Colonic mucosa (tissue), 4 donors: ENCODE results near the gene MRPS10. TPM values are rescaled to one million over a fixed set of nuclear protein-coding genes. Genes with fewer than 3 reads are reported as not detected.
"Not testable (repeated sequence)": the region's sequence is repeated elsewhere in the genome, so short reads cannot be mapped to it uniquely, and the experiment has no call there.

Experiments used
- DNase-seq: peaks from one replicate; pipeline ENCODE4 v3.0.0-alpha.2; 2020
- H3K27ac ChIP-seq: fragments of 200-600 bp; one replicate; pipeline ENCODE4 v1.8.0; 2021
- H3K27me3 ChIP-seq: fragments of 200-600 bp; one replicate; pipeline ENCODE4 v1.8.0; 2021
- H3K36me3 ChIP-seq: fragments of 200-600 bp; one replicate; pipeline ENCODE4 v1.8.0; 2021
- H3K4me1 ChIP-seq: fragments of 200-600 bp; one replicate; pipeline ENCODE4 v1.8.0; 2021; ENCODE audit warnings: mild to moderate bottlenecking
- H3K4me3 ChIP-seq: fragments of 200-600 bp; one replicate; pipeline ENCODE4 v1.8.0; 2021
- H3K9ac ChIP-seq, 2 donors: one replicate each; pipeline ENCODE4 v1.7.0; 2013; ENCODE audit warnings: control low read depth in 2 of 2, low read depth in 2 of 2, low read length in 2 of 2
- H3K9me3 ChIP-seq: fragments of 200-600 bp; one replicate; pipeline ENCODE4 v1.8.0; 2021
- intact Hi-C: fragments of 100-400 bp; cut with DNase I; formaldehyde crosslinking; loops from one replicate; pipeline ENCODE4 v1.14.1; 2022
- total RNA-seq, 2 donors: library from RNA; stranded (reverse); fragmentation: NEBNext Ultra II Directional in 1 of 2; extraction: Animal tissue kit (Norgen Biotek cat#: 25700) in 1 of 2; gene quantifications; one replicate each; pipeline ENCODE4 v1.2.1, GENCODE V29; 2021
- TF ChIP-seq, protein P1 (sequence below): fragments of 200-600 bp; IDR thresholded peaks from one replicate; pipeline ENCODE4 v1.8.0; 2022; ENCODE audit warnings: antibody characterized with exemption, mild to moderate bottlenecking
- donor health status: healthy.
- donor health status: DM: no; HTN: no; CAD: no.
- donor health status: DM: no; HTN: no; CAD: no.

The MRPS10 gene
- total RNA-seq, 2 donors from 2014 or later: 32.5 to 33.0 TPM

DNA sequence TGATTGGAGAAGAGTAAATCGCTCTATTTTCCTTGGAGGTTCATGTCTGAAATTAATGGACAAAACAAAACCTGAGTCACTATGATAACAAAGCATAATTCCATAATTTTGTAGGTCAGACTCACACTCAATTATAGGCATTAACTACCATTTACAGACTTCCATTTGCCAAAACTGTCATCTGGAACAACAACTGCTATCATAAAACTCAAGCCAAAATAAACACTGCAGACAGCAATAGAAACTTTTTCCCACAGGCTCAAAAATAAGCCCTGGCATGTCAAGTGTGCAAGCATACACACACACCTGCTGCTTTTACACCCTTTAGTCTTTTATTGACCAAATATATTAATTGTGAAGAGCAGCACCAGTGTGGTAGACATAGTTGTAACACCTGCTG, 7.1 kb downstream of the MRPS10 start:
- intact Hi-C loops: no loop called here
- no peaks in the 10 kb centered on the region for H3K4me1 ChIP-seq
- TF ChIP-seq, protein P1, sequence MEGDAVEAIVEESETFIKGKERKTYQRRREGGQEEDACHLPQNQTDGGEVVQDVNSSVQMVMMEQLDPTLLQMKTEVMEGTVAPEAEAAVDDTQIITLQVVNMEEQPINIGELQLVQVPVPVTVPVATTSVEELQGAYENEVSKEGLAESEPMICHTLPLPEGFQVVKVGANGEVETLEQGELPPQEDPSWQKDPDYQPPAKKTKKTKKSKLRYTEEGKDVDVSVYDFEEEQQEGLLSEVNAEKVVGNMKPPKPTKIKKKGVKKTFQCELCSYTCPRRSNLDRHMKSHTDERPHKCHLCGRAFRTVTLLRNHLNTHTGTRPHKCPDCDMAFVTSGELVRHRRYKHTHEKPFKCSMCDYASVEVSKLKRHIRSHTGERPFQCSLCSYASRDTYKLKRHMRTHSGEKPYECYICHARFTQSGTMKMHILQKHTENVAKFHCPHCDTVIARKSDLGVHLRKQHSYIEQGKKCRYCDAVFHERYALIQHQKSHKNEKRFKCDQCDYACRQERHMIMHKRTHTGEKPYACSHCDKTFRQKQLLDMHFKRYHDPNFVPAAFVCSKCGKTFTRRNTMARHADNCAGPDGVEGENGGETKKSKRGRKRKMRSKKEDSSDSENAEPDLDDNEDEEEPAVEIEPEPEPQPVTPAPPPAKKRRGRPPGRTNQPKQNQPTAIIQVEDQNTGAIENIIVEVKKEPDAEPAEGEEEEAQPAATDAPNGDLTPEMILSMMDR: no peak

DNA sequence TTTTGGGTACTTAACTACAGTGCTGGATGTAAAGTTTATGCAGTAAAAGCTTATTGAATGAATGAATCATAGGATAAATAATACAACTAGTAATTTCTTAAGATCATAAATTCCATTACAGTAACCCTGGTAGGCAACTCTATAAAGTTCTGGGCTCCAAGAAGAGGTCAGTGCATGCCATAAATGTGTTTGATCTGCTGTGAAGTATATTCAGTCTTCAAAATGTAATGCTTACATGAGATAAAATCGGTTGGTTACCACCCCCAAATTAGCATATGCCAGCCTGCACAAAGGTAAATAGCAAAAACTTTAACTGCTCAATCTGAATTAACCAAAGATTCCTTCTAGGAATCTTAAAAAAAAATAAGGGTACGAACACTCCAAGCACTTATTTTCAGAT, 10.1 kb downstream of the MRPS10 start:
- H3K36me3 ChIP-seq: peaks cover 21% of the 10 kb centered on the region
- DNase-seq, intact Hi-C loops, H3K9me3 ChIP-seq, H3K27me3 ChIP-seq, H3K4me1 ChIP-seq, H3K27ac ChIP-seq, H3K9ac ChIP-seq, H3K4me3 ChIP-seq: not testable (repeated sequence)

More for the DNA sequence above, 7.1 kb downstream of the MRPS10 start:
- DNase-seq: no peak
- Histone ChIP-seq H3K9me3 (no peaks in the 10 kb centered on the region), H3K27ac (no peak overlapping the region), H3K9ac (no peak overlapping the region), H3K27me3 (no peaks in the 10 kb centered on the region), H3K4me3 (no peak overlapping the region), H3K36me3 (peaks cover 21% of the 10 kb centered on the region)

DNA sequence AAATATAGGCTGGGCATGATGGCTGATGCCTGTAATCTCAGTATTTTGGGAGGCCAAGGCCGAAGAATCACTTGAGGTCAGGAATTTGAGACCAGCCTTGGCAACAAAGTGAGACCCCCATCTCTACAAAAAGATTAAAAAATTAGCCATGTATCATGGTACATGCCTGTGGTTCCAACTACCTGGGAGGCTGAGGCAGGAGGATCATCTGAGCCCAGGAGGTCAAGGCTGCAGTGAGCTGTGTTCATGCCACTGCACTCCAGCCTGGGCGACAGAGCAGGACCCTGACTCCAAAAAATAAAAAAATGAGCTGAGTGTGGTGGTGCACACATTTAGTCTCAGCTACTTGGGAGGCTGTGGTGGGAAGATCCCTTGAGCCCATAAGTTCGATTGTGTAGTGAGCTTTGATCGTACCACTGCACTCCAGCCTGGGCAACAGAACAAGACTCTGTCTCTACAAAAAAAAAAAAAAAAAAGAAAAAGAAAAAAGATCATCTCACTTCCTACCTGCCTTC, 12.8 kb downstream of the MRPS10 start:
- no peak for DNase-seq
- Histone ChIP-seq H3K4me1 (no peaks in the 10 kb centered on the region), H3K27me3 (no peaks in the 10 kb centered on the region), H3K27ac (no peak overlapping the region), H3K4me3 (no peak overlapping the region), H3K9me3 (no peaks in the 10 kb centered on the region), H3K9ac (no peak overlapping the region), H3K36me3 (peaks cover 13% of the 10 kb centered on the region)
- TF ChIP-seq, protein P1: no peak
- intact Hi-C loops: no loop called here

DNA sequence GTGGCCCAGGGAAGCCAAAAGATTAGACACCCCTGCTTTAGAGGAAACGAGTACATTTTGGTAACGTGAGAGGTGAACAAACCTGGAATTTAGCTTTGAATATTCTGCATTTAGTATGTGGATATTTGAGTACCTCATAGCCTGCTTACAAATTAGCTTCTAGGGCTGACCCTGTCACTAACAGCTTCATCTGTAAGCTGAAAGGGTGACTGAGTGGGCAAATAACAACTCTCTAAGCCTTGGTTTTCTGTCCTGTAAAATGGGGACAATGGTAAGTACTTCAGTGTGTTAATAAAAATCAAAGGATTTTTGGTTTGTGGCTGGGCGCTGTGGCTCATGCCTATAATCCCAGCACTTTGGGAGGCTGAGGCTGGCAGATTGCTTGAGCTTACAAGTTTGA, 14.5 kb downstream of the MRPS10 start:
- DNase-seq: no peak

DNA sequence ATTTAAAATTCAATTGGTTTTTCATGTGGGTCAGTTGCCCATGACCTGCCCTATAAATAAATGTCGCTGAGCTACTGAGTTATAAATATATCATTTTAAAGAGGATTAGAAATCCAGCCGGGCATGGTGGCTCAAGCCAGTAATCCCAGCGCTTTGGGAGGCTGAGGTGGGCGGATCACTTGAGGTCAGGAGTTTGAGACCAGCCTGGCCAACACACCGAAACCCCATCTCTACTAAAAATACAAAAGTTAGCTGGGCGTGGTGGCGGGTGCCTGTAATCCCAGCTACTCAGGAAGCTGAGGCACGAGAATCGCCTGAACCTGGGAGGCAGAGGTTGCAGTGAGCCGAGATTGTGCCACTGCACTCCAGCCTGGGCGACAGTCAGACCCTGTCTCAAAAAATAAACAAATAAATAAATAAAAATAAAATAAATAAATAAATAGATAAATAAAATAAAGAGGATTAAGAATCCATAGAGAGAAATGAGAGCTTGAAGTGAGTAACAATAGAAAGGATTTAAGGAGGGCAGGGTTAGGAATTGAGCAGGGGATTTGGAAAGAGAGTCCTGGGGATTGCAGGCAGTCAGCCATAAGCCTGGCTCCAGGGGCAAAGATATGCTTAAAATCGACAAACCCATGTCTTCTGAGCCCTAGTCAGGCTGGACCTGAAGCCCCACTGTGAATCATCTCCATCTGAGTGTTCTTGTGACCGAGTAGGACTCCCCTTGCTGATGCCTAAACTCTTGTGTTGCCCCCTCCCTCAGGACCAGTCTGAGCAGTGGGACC, 15.3 kb downstream of the MRPS10 start:
- intact Hi-C loops, H3K27me3 ChIP-seq: not testable (repeated sequence)

More for the DNA sequence above, 14.5 kb downstream of the MRPS10 start:
- Histone ChIP-seq H3K36me3 (peaks cover 1% of the 10 kb centered on the region), H3K27ac (no peak overlapping the region), H3K4me1 (no peaks in the 10 kb centered on the region), H3K27me3 (no peaks in the 10 kb centered on the region), H3K4me3 (no peak overlapping the region), H3K9ac (no peak overlapping the region), H3K9me3 (no peaks in the 10 kb centered on the region)
- intact Hi-C loops: no loop called here
- TF ChIP-seq, protein P1: no peak

DNA sequence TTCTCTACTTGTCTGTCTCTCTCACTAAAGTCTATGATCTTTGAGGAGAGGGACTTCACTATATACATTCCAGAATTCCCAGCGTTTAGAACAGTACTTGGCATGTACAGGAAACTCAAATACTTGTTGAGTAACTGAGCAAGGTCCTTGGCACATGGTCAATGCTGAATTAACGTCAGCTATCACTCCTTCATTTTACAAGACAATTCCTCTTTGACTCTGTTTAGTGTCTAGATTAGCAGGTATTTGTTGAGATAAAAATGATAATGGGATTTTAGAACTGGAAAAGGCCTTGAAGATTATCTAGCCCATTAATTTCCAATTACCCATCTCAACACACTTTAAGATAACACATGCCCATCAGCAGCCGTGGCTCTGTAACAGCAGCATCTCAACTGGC, 16.3 kb downstream of the MRPS10 start:
- H3K9ac ChIP-seq: no peak overlapping the region
- intact Hi-C loops: no loop called here
- no peak for DNase-seq

More for the DNA sequence above, 15.3 kb downstream of the MRPS10 start:
- DNase-seq, H3K4me1 ChIP-seq, H3K36me3 ChIP-seq, H3K4me3 ChIP-seq, H3K9me3 ChIP-seq, H3K27ac ChIP-seq, H3K9ac ChIP-seq: not testable (repeated sequence)

More for the DNA sequence above, 16.3 kb downstream of the MRPS10 start:
- H3K4me3 ChIP-seq: no peak overlapping the region
- H3K36me3 ChIP-seq: no peaks in the 10 kb centered on the region
- no peaks in the 10 kb centered on the region for H3K27me3 ChIP-seq
- no peak overlapping the region for H3K27ac ChIP-seq
- H3K4me1 ChIP-seq: no peaks in the 10 kb centered on the region
- no peaks in the 10 kb centered on the region for H3K9me3 ChIP-seq
- TF ChIP-seq, protein P1: no peak
